ENCODE results near the gene DES.
"Not testable (repeated sequence)": the region's sequence is repeated elsewhere in the genome, so short reads cannot be mapped to it uniquely, and the experiment has no call there.

The DES gene

GRCh38 chr2:219418155-219419011, at the start of gene DES:
TSS of gene DES (plus strand) at chr2:219418377. CDS start at chr2:219418463, 86 bp downstream.
- DNase-seq: no peak

GRCh38 chr2:219368690-219369191, 49.4 kb upstream of the DES start:
- DNase-seq: no peak

- DNase-seq: no peak
These were observed 48.7 kb upstream of the DES start for GRCh38 chr2:219369447-219369861.

GRCh38 chr2:219378163-219378851, 39.9 kb upstream of the DES start:
- no peak for DNase-seq

- no peak for DNase-seq
These were observed 37.3 kb upstream of the DES start for GRCh38 chr2:219380926-219381325.

GRCh38 chr2:219381448-219381847, 36.7 kb upstream of the DES start:
- no peak for DNase-seq

GRCh38 chr2:219384083-219384713, 34.0 kb upstream of the DES start:
- DNase-seq: no peak

GRCh38 chr2:219384859-219385258, 33.3 kb upstream of the DES start:
- no peak for DNase-seq

- no peak for DNase-seq
These were observed 32.1 kb upstream of the DES start for GRCh38 chr2:219385958-219386520.

GRCh38 chr2:219386532-219387280, 31.5 kb upstream of the DES start:
- no peak for DNase-seq

- peak; percentile 92 for DNase-seq
These were observed 30.7 kb upstream of the DES start, which contains the start of gene DNPEP for GRCh38 chr2:219387306-219388120. TSS of gene DNPEP (minus strand) at chr2:219387912. CDS start at chr2:219387794, 118 bp downstream.

- DNase-seq: peak; percentile 92
These were observed 29.9 kb upstream of the DES start for GRCh38 chr2:219388121-219388906.

- DNase-seq: no peak
These were observed 29.3 kb upstream of the DES start for GRCh38 chr2:219388907-219389156.

- DNase-seq: no peak
These were observed 25.4 kb upstream of the DES start for GRCh38 chr2:219392754-219393153.

GRCh38 chr2:219395056-219395455, 23.1 kb upstream of the DES start:
- not testable (repeated sequence) for DNase-seq

GRCh38 chr2:219395609-219396008, 22.6 kb upstream of the DES start:
- DNase-seq: no peak

- no peak for DNase-seq
These were observed 21.2 kb upstream of the DES start for GRCh38 chr2:219396863-219397457.

- no peak for DNase-seq
These were observed 19.3 kb upstream of the DES start for GRCh38 chr2:219398721-219399363.

GRCh38 chr2:219399716-219400478, 18.3 kb upstream of the DES start:
- no peak for DNase-seq
